ENCODE data around the gene CD300LF.

The CD300LF gene

GRCh38 chr17:74687886-74688285 lies 24.8 kb downstream of the CD300LF start:
- no peak for DNase-seq (ENCODE audit: low read depth in 3 of 3)

GRCh38 chr17:74686761-74687160 lies 26.0 kb downstream of the CD300LF start:
- no peak for DNase-seq (ENCODE audit: low read depth in 3 of 3)

- no peak for DNase-seq (ENCODE audit: low read depth in 3 of 3)
Measured at GRCh38 chr17:74682471-74683190, 30.1 kb downstream of the CD300LF start.

GRCh38 chr17:74682028-74682427 lies 30.7 kb downstream of the CD300LF start:
- no peak for DNase-seq (ENCODE audit: low read depth in 3 of 3)

- no peak for DNase-seq (ENCODE audit: low read depth in 3 of 3)
Measured at GRCh38 chr17:74680941-74681340, 31.8 kb downstream of the CD300LF start.

GRCh38 chr17:74680213-74680612 lies 32.5 kb downstream of the CD300LF start:
- DNase-seq (ENCODE audit: low read depth in 3 of 3) = no peak

- no peak for DNase-seq (ENCODE audit: low read depth in 3 of 3)
Measured at GRCh38 chr17:74679374-74679773, 33.3 kb downstream of the CD300LF start.

GRCh38 chr17:74678541-74678940 lies 34.2 kb downstream of the CD300LF start:
- DNase-seq (ENCODE audit: low read depth in 3 of 3) = no peak

GRCh38 chr17:74677558-74678466 lies 34.9 kb downstream of the CD300LF start:
- no peak for DNase-seq (ENCODE audit: low read depth in 3 of 3)

GRCh38 chr17:74671031-74671771 lies 41.5 kb downstream of the CD300LF start:
- DNase-seq (ENCODE audit: low read depth in 3 of 3) = peak; percentile 58 to 70 (median 60)

- DNase-seq (ENCODE audit: low read depth in 3 of 3) = no peak
Measured at GRCh38 chr17:74670329-74670728, 42.4 kb downstream of the CD300LF start.

GRCh38 chr17:74663561-74663960 lies 49.2 kb downstream of the CD300LF start:
- DNase-seq (ENCODE audit: low read depth in 3 of 3) = no peak

- DNase-seq (ENCODE audit: low read depth in 3 of 3) = no peak
Measured at GRCh38 chr17:74659889-74660288, 52.8 kb downstream of the CD300LF start.

GRCh38 chr17:74658620-74659019 lies 54.1 kb downstream of the CD300LF start:
- no peak for DNase-seq (ENCODE audit: low read depth in 3 of 3)

GRCh38 chr17:74654742-74655141 lies 58.0 kb downstream of the CD300LF start:
- no peak for DNase-seq (ENCODE audit: low read depth in 3 of 3)

GRCh38 chr17:74652020-74652419 lies 60.7 kb downstream of the CD300LF start:
- no peak for DNase-seq (ENCODE audit: low read depth in 3 of 3)

- no peak for DNase-seq (ENCODE audit: low read depth in 3 of 3)
Measured at GRCh38 chr17:74649909-74650308, 62.8 kb downstream of the CD300LF start.

GRCh38 chr17:74647871-74648672 lies 64.7 kb downstream of the CD300LF start:
- no peak for DNase-seq (ENCODE audit: low read depth in 3 of 3)

GRCh38 chr17:74646231-74646630 lies 66.5 kb downstream of the CD300LF start:
- DNase-seq (ENCODE audit: low read depth in 3 of 3) = no peak

- DNase-seq (ENCODE audit: low read depth in 3 of 3) = no peak
Measured at GRCh38 chr17:74645010-74645409, 67.7 kb downstream of the CD300LF start.

- DNase-seq (ENCODE audit: low read depth in 3 of 3) = no peak
Measured at GRCh38 chr17:74644419-74644818, 68.3 kb downstream of the CD300LF start.
